Activated CD4-positive, alpha-beta T cell treated with anti-CD3 and anti-CD28 coated beads, Interleukin-2, amount 50 U/mL, for 24 hours (primary cell): ENCODE data around the gene ADGRV1.

Source experiments
- DNase-seq, 2 donors: peaks; one replicate each; pipeline ENCODE4 v3.0.0-alpha.2; 2020; ENCODE audit warnings: low read depth in 1 of 2, low spot score in 1 of 2

The ADGRV1 gene

DNA sequence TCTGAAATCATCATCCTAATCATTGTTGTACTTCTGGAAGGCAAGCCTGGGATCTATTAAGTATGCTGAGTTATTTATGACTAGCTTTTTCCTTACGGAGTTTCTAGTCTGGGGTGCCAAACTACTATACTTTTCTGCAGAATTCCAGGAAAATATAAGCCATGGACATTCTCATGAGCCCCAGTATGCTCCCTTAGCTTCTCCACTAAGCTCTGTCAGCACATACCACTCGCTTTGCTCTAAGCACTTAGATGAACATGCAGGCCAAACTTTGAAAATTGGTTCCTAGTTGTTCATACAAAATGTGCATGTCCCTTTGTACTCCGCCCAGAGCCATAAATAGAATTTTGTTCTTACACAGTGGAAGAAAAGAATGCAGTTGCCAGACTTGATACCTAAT lies 539.9 kb downstream of the ADGRV1 start:
- DNase-seq: no peak

DNA sequence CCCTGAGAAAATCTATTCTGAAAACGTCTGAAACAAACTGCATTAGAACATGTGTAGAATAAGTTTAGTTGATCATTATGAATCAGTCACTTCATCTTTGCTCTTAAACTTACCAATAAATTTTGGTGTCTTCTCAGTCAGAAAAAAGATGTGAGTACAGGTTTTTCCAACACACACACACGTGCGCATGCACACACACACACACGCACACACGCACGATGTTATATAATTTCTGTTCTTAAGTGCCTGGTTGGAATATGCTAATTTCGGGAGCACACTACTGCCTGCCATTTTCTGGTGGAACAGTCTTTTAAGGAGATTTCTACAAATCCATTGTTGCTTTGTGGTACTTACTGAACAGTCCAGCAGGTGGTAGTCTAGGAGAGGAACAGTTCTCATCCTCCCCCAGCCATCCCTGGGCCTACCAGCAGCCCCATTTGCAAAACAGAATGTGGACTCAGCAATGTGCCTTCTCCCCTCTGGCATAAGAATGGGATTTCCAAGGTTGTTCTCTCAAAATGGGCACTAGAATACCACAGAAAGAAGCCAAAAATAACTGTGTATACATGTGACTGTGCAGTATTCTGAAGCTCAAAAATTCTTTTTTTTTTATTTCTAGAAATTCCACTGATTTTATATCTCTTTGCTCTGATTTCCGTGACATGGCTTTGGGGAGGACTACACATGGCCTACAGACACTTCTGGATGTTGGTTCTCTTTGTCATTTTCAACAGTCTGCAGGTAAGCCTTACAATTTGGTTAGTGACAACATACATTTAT lies 543.2 kb downstream of the ADGRV1 start:
- DNase-seq: peak; percentile 3 to 27

DNA sequence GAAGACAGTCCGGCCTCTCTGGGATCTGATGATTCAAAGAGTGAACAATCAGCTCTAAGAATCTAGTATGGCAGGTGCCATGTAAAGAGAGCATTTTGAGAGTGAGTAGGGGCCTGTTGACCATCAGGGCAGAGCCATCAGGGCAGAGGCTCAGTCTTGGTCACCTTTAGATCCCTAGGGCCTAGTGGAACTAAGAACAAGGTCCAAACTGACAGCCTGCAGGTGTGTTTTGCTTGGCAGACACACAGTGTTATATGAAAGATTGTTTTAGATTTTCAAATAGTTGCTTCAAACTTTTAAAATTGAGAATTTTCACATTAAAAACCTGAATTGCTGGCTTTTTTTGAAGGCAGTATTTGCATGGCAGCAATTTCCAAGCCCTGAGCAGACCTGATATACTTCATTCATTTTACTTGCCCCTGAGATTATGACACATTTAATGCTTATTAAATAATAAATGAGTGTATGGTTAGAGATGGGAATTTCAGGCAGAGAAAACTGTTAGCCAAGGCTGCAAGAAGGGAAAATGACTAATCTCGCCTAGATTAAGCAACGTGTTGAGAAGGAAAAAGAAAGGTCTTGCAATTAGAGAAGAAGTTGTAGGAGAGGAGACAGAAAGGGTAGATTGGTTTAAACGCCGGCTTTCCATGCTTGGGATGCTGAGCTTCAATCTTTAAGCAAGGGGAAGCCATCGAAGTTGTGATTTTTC lies 544.9 kb downstream of the ADGRV1 start:
- DNase-seq: no peak

DNA sequence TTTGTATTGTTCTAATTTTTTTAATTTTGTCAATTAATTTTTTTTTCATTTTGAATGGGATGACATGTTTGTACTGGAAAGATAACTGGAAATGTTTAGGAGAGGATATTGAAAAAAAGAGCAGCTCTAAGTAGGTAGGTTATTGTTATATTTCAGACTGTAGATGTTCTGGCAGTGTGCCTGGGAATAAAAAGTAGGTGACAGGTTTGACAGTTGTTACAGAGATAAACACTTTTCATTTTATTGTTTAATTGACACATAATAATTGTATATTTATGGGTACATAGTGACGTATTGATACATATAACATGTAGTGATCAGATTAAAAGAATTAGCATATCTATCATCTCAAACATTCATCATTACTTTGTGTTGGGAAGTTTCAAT lies 545.5 kb downstream of the ADGRV1 start:
- DNase-seq: no peak

DNA sequence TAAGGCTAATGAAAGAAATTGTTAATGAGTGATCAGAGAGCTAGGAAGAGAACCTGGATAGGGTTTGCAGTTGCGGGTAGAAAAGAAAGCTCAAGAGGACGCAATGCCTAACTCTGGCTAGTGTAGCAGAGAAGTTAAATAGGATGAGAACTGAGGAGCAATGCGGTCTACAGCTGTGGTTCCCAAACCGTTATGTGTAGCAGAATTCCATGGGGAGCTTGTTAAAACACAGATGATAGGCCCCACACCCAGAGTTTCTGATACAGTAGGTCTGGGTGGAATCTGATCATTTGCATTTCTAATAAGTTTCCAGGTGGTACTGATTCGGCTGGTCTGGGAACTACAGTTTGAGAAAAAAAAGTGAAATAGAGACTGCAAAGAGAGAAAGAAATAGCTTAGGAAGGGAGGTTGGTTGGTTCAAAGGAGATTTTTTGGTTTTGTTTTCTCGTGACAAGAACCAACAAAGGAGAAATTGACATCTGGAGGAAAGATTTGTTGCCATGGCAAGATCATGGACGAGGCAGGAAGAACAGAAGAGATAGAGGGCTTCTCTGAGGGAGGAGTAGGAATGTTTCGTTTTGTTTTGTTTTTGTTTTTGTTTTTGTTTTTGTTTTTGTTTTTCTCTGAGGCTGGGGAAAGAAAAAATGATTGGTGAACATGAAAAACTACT lies 548.4 kb downstream of the ADGRV1 start:
- no peak for DNase-seq

DNA sequence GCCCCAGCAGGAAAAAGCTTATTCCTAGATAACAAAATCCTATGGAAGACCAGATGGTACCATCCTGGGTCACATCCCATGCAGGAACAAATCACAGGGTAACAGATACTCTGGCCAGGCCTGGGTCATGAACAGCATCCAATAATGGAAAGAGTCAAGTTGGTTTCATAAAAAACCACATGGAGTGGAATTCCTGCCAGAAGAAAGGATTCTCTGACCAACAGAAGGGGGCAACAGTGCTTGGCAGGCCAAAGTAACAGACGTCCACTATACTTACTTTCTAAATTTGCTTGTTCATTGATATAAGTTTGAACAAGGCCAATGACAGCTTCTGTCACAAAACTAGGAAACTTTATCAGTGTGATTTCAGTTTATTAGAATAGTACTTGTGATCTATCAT lies 551.0 kb downstream of the ADGRV1 start:
- no peak for DNase-seq

DNA sequence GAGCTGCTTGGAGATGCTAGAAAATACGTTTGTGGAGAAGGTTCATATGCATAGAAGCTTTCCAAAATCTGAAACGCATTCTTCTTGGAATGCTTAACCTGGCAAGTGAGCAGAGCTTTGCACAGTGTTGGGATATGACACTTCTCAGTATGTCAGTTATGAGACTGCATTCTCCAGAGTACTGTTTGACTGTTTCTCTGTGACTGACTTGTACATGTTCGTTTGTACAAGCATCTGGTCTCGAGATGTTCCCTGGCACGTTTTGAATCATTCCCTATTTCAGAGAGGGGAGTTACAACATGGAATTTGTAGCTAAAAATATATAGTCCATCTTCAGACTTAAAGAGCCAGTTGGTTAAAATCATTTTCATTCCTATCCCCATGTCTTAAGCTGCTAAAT lies 552.1 kb downstream of the ADGRV1 start:
- no peak for DNase-seq

DNA sequence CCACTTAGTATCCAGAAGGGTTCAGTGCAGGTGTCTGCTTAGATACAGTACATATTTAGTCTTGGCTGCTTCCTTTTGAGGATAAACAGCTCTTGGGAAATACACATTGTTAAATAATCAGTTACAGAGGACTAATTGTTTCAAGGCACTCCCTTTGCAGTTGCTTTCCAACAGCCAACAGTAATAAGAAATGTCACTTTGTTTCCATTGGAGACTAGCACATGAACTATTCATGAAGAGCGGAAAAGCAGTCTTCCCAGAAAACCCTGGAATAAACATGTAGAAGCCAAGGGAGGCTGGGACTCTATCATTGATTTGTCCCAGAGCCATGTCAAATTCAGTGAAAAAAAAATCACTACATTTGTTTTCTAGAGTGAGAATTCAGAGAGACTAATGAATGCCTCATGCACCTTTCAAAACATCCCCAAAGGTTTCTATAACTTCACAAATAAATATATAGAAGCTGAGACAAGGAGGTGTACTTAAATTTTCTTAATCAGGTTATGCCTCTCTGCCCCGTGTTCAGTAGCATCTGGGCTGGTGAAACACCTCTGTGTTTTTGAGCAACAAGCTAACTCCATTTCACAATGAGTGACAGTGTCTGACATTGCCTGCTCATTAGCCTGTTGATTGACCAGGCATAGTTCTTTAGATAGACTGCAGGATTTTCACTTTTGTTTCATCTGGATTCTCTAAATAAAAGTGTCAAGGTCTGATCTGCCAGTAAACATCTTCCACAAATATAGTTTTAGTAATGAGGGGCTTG lies 553.1 kb downstream of the ADGRV1 start:
- no peak for DNase-seq

DNA sequence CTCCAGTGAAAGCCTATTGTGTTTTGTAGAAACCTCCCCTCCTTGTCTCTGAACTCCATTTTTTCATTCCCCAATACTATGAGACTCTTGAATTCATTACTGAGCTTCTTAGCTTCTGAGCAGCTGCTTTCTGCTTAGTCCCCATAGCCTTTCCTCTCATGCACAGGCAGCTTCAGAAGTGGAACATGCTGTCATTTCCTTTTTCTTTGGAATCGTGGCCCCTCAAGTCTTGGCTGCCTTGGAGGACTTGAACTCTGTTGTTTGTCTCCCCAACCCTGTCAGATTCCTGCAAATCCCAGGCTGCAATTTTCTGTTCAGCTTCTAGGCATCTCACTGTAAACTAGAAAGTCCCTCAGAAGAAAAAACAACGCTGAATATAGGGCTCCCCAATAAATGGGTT lies 556.1 kb downstream of the ADGRV1 start:
- no peak for DNase-seq

DNA sequence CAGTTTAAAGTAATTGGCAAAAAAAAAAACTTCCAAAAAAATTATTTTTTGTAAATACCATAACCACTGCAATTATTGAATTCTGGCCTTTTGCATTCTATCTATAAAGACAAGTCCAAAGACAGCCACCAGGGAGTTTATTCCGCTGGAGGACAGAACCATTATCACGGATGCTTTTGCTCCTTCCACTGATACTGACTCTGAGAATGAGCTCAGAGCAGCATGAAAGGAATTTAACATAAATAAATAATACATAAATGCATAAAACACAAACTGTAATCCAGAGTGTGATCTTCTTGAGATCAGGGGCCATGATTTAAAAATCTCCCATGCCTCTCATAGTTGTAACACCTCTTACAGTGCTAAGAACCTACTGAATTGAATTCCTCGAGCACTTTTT lies 559.8 kb downstream of the ADGRV1 start:
- DNase-seq: no peak

DNA sequence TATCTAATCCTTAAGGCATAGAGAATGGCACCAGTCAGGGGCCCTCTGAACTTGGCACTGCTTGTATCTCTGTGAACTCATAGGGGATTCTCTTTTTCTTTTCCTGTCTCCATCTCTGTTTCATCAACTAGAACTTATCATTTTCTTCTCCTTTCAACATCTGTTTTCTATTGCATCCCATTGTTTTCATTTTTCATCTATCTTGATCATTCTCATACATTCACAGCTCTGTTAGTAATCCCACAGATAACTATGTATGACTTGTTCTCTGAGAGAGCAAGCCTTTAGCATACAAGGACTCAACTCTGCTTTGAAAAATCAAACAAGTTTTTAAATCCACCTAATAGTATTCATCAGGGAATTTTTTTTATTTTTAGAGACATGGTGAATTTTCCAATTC lies 560.2 kb downstream of the ADGRV1 start:
- no peak for DNase-seq

DNA sequence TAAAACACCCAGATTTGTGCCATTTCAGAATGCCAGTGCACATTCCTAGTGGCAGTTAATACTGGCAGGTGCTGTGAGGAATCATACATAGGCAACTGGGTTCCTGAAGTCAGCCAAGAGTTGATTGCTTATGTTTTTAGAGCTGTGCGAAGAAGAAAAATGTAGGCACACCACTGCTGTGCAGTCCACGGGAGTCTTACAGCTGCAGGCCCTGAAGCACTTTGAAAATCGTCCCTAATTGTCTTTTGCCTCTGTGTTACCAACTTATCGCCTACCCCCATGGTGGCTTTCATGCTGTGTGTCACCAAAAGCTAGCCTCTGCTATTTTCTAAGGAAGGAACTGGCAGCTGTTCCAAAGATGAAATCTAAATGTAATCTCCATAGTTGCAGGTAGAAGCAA lies 560.6 kb downstream of the ADGRV1 start:
- DNase-seq: no peak

DNA sequence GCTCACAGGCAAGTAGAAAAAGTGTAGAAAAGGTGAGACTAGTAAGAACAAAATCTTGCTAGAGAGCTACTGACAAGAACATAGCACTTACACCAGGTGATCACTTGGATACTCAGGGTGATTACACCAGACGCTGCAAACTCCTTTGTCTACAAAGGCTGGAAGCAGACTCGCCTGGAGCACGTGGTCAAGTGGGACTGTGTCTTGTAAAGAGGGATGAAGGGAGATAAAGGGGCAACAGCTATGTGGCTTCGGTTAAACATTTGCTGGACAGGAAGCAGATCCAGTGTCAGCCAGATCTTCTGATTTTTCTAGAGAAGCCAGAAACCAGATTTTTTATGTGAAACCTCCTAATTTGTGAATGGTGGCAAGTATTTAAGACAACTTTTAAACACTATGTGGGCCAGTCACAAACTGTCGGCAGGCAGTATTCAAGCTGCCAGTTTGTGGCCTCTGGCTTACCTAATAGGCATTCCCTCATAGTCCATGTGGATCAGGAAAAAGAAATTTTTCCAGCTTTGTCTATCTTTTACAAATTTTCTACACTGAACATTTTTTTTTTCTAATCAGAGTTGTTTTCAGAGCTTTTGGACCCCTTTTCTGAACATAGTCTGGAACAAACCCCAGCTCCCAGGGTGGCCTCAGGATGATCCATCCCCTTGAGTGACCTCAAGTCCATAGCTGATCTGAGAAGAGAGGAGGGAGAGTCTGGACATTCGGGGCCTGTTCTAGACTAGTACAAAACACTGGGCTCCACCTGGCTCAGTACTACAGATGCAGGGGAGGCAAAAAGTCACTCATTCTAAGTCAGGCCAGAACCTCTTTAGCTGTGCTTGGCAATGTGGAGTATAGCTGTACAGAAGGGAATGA lies 561.6 kb downstream of the ADGRV1 start:
- no peak for DNase-seq

DNA sequence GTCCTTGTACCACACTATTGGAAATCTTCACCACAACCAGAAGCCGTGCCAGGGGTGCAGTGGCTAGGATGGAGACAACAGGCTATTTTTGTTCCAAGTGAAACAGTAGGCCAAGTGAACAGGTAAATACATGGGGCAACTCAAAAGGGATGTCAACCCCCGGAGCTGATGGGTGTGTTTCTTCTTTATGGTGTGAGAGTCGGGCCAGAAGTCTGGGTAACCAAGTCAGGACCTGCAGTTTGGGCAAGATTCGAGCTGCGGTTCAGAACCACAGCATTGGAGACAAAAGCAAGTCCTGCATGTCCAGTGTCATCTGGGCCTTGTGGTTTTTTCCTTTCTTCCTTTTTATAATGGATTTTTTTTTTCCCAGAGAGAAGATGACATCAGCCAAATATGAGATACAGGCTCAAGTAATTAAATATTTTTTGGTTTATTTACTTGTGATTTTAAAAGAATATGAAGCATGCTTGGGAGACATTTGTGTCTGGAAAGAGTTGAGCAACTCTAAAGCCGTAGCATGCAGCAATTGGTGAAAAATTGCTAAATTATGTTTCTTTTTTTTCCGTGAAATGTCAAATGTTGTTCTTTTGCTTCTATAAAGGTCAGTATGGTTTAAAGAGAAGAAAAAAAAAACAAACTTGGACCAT lies 562.9 kb downstream of the ADGRV1 start:
- DNase-seq: no peak

DNA sequence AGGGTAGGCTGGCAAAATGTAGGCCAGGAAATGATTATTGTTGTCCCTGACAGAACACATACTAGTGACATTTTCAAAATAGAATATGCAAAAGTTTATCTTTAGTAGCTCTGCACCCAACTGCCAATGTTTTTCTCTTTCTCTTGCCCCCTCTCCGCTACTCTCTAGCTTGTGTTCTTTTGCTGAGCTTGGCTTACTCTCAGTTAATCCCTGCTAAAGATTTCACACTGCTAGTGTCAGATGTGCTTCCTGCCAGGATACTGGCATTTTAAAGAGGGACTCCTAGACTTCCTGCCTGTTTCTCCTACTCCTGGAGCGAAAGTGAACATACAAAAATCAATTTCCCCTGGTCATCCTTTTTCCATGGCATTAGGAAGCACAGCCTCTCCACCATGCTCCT lies 564.1 kb downstream of the ADGRV1 start:
- DNase-seq: no peak

DNA sequence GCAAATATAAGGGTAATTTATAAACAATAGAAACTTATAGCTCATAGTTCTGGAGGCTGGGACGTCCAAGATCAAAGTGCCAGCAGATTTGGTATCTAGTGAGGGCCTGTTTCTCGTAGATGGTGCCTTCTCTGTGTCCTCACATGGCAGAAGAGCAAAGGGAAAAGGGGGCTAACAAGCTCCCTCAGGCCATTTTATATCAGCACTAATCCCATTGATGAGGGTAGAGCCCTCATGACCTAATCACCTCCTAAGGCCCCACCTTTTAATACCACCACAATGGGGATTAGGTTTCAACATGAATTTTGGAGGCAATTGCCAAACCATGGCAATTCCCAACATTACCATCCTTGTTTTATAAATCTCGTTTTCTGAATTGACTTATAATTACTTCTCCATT lies 564.7 kb downstream of the ADGRV1 start:
- DNase-seq: no peak

DNA sequence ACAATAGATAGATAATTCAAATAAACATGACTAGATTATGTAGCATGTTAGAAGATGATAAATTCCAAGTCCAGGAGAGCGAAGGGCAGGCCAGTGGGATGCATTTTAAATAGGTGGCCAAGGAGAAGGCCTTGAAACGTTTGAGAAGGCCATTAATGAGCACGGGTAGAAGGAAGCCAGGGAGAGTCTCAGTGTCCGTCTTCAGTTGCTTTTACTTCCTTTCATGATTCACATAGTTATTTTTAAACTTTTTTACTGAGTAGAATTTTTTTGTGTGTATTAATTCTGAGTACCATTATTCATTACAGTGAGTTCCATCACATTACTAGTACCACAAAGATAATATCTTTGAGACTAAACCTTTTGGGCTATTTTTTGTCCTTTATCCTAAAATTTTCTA lies 565.3 kb downstream of the ADGRV1 start:
- no peak for DNase-seq

DNA sequence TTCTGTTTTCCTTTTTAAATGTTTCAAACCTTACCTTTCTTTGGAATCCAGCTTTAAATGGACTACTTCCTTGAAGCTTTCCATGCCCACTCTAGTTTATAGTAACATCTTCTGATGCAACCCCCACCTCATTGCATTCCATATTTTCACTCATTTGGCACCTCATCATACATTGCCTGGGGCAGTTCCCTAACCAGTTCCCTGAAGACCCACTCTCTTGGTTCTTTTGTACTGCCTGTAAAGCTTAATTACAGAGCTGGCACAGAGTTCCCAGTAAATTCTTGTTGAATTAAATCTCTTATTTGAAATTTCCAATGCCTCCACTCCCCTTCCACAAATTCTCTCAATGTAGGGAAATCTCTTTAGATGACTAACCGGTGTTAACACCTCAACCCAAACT lies 567.3 kb downstream of the ADGRV1 start:
- DNase-seq: no peak

DNA sequence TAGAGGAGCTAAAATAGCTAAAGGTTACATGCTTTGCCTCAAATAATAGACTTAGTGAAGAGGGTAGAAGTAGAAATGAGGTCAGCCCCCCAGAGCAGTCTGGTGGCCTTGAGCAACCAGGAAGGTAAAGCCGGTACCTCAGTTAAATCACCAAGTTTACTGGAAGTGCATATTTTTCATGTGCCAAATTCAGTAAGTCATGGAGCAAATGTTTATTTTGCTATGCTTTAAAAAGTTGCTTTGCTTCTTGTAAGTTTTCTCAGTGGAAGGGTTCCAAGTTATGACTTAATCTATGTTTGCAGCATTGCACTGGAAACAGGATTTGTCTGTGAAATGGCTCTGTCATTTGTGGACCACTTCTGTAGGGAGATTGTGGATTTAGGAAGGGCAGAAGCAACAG lies 567.9 kb downstream of the ADGRV1 start:
- DNase-seq: no peak

DNA sequence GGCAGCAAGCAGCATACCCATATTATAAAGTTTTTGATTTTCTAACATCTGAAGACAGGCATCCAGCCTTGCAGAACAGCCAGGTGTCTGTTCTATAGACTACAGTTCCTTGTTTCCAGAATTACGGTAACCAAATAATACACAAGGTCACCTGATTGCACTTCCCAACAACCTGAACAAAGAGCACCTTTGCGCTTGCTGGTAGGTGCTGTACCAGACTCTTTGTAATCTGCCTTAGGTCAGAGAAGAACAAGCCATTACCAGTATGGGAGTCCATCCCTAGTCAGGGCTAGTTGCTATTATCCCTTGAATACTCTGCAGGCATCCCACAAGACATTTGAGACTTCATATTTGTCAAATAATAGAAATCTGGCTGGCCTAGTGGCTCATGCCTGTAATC lies 568.3 kb downstream of the ADGRV1 start:
- DNase-seq: no peak
